ENCODE measurements around the gene GPC6.

DNA sequence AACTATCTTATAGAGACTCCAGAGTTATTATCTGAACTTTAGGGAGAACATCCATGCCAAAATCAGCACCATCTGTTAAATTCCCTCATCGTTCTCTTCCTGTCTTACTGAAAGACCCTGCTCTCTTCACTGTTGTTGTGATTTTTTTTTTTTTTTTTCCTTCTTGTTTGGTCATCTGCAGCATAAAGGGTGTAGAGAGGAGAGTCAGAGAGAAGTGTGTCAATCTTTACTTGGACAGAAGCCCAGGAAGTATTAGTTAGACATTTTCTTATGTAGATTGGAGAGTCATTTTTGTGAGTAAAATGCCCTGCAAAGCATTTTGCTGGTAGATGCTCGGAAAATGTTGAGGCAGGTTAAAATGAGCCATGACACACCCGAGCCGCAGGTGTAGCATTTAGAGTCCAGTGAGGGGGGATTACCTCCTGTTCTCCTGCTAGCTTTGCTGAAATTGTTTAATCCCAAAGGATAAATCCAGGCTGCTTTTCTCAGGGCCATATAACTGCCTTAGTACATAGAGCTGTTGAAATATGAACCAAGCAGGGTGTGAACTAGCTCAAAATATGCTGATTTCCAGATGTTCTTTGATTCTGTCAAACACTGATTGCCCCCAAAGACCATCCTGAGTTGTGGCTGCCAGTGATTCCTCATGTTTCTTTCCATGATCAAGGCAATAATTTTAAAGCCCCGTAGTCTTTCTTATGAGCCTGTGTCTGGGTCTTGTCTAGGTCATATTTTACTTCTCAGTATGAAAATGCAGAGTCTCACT, 1109.3 kb downstream of the GPC6 start:
- TF ChIP-seq POLR2AphosphoS5 (IDR thresholded peaks at IDR 0.05) (no peak), CTCF (IDR thresholded peaks at IDR 0.05) (no peak)
